ENCODE data around the gene NCOA1.

NCOA1 gene

GRCh38 chr2:24490181-24490689, 819 bp upstream of the NCOA1 start:
- no peaks in the 10 kb centered on the region for H3K27me3 ChIP-seq (ENCODE audit: insufficient read depth, low read length)
- no peaks in the 10 kb centered on the region for H3K9me2 ChIP-seq (ENCODE audit: low read depth, low read length)
- peak overlapping the region; percentile 70 for H3K4me2 ChIP-seq (ENCODE audit: low read length)
- H3K4me3 ChIP-seq (ENCODE audit: low read depth, low read length, poor library complexity, severe bottlenecking), result peak overlapping the region; percentile 66
- H2AFZ ChIP-seq (ENCODE audit: low read length), result peak overlapping the region; percentile 26; the same call in 1 of the 2 replicates
- H3K9ac ChIP-seq (ENCODE audit: low read length), result peak overlapping the region; percentile 69
- peaks cover 44% of the 10 kb centered on the region for H3K4me1 ChIP-seq (ENCODE audit: insufficient read depth, low read length, severe bottlenecking)
- no peaks in the 10 kb centered on the region for H4K20me1 ChIP-seq (ENCODE audit: insufficient read depth, low read length)
- H3K27ac ChIP-seq (ENCODE audit: low read depth, low read length, poor library complexity, severe bottlenecking), result peak overlapping the region; percentile 50
- H3F3A ChIP-seq (ENCODE audit: insufficient read depth, low read length), result no peaks in the 10 kb centered on the region
- TF ChIP-seq CTCF (IDR thresholded peaks at IDR 0.05; ENCODE audit: low read length) (no peak), EZH2 (IDR thresholded peaks at IDR 0.05; ENCODE audit: borderline replicate concordance, low read length) (no peak)
- H3K79me2 ChIP-seq (ENCODE audit: insufficient read depth, low read length), result no peaks in the 10 kb centered on the region
- no peaks in the 10 kb centered on the region for H3K9me3 ChIP-seq (ENCODE audit: low read length)
- no peaks in the 10 kb centered on the region for H3K36me3 ChIP-seq (ENCODE audit: insufficient read depth, low read length)

GRCh38 chr2:24491542-24492420, 727 bp downstream of the NCOA1 start:
- H3K4me2 ChIP-seq (ENCODE audit: low read length), result peak overlapping the region; percentile 74
- TF ChIP-seq CTCF (IDR thresholded peaks at IDR 0.05; ENCODE audit: low read length) (no peak), EZH2 (IDR thresholded peaks at IDR 0.05; ENCODE audit: borderline replicate concordance, low read length) (no peak)
- peaks cover 44% of the 10 kb centered on the region for H3K4me1 ChIP-seq (ENCODE audit: insufficient read depth, low read length, severe bottlenecking)
- no peaks in the 10 kb centered on the region for H3K9me3 ChIP-seq (ENCODE audit: low read length)
- H3K27me3 ChIP-seq (ENCODE audit: insufficient read depth, low read length), result no peaks in the 10 kb centered on the region
- no peaks in the 10 kb centered on the region for H3K36me3 ChIP-seq (ENCODE audit: insufficient read depth, low read length)
- H4K20me1 ChIP-seq (ENCODE audit: insufficient read depth, low read length), result no peaks in the 10 kb centered on the region
- peak overlapping the region; percentile 60 for H3K9ac ChIP-seq (ENCODE audit: low read length)
- peak overlapping the region; percentile 68 for H3K4me3 ChIP-seq (ENCODE audit: low read depth, low read length, poor library complexity, severe bottlenecking)
- peak overlapping the region; percentile 16 for H3K27ac ChIP-seq (ENCODE audit: low read depth, low read length, poor library complexity, severe bottlenecking)
- H3F3A ChIP-seq (ENCODE audit: insufficient read depth, low read length), result no peaks in the 10 kb centered on the region
- no peak overlapping the region for H2AFZ ChIP-seq (ENCODE audit: low read length)
- H3K79me2 ChIP-seq (ENCODE audit: insufficient read depth, low read length), result peaks cover 6% of the 10 kb centered on the region; the same call in 1 of the 2 replicates
- no peaks in the 10 kb centered on the region for H3K9me2 ChIP-seq (ENCODE audit: low read depth, low read length)

- H3K4me2 ChIP-seq (ENCODE audit: low read length), result peak overlapping the region; percentile 74
- peaks cover 8% of the 10 kb centered on the region for H3K79me2 ChIP-seq (ENCODE audit: insufficient read depth, low read length)
- H3K4me3 ChIP-seq (ENCODE audit: low read depth, low read length, poor library complexity, severe bottlenecking), result peak overlapping the region; percentile 68
- no peaks in the 10 kb centered on the region for H4K20me1 ChIP-seq (ENCODE audit: insufficient read depth, low read length)
- peaks cover 44% of the 10 kb centered on the region for H3K4me1 ChIP-seq (ENCODE audit: insufficient read depth, low read length, severe bottlenecking)
- H3K9me2 ChIP-seq (ENCODE audit: low read depth, low read length), result no peaks in the 10 kb centered on the region
- no peaks in the 10 kb centered on the region for H3K27me3 ChIP-seq (ENCODE audit: insufficient read depth, low read length)
- H3F3A ChIP-seq (ENCODE audit: insufficient read depth, low read length), result no peaks in the 10 kb centered on the region
- peak overlapping the region; percentile 16 for H3K27ac ChIP-seq (ENCODE audit: low read depth, low read length, poor library complexity, severe bottlenecking)
- H2AFZ ChIP-seq (ENCODE audit: low read length), result no peak overlapping the region
- peak overlapping the region; percentile 60 for H3K9ac ChIP-seq (ENCODE audit: low read length)
- TF ChIP-seq EZH2 (IDR thresholded peaks at IDR 0.05; ENCODE audit: borderline replicate concordance, low read length) (no peak), CTCF (IDR thresholded peaks at IDR 0.05; ENCODE audit: low read length) (no peak)
- no peaks in the 10 kb centered on the region for H3K9me3 ChIP-seq (ENCODE audit: low read length)
- no peaks in the 10 kb centered on the region for H3K36me3 ChIP-seq (ENCODE audit: insufficient read depth, low read length)
These were observed 1.6 kb downstream of the NCOA1 start for GRCh38 chr2:24492421-24493279.
